ENCODE measurements around the gene RPL18. TPM values are rescaled to one million over a fixed set of nuclear protein-coding genes. Genes with fewer than 3 reads are reported as not detected.

Gene RPL18
- total and polyA plus RNA-seq, 9 of the 15 experiments (the other 6 are each of a cell fraction or from before 2014, with no cell fraction given): 312 to 2,635 (median 1,653) TPM

- TF ChIP-seq, protein P1, sequence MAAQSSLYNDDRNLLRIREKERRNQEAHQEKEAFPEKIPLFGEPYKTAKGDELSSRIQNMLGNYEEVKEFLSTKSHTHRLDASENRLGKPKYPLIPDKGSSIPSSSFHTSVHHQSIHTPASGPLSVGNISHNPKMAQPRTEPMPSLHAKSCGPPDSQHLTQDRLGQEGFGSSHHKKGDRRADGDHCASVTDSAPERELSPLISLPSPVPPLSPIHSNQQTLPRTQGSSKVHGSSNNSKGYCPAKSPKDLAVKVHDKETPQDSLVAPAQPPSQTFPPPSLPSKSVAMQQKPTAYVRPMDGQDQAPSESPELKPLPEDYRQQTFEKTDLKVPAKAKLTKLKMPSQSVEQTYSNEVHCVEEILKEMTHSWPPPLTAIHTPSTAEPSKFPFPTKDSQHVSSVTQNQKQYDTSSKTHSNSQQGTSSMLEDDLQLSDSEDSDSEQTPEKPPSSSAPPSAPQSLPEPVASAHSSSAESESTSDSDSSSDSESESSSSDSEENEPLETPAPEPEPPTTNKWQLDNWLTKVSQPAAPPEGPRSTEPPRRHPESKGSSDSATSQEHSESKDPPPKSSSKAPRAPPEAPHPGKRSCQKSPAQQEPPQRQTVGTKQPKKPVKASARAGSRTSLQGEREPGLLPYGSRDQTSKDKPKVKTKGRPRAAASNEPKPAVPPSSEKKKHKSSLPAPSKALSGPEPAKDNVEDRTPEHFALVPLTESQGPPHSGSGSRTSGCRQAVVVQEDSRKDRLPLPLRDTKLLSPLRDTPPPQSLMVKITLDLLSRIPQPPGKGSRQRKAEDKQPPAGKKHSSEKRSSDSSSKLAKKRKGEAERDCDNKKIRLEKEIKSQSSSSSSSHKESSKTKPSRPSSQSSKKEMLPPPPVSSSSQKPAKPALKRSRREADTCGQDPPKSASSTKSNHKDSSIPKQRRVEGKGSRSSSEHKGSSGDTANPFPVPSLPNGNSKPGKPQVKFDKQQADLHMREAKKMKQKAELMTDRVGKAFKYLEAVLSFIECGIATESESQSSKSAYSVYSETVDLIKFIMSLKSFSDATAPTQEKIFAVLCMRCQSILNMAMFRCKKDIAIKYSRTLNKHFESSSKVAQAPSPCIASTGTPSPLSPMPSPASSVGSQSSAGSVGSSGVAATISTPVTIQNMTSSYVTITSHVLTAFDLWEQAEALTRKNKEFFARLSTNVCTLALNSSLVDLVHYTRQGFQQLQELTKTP (IDR thresholded peaks at IDR 0.05; ENCODE audit: low read depth in 1 of 2, partially characterized antibody in 2 of 2): peak in 1 of 2 experiments; percentile 89
- TF ChIP-seq USF1 (CRISPR knock-in tag; IDR thresholded peaks at IDR 0.05): peak; percentile 17; the same call in 1 of the 2 replicates
- 0 out of 2 replicates have a peak, but pooled peaks have one; percentile 42 for TF ChIP-seq ZNF431 (CRISPR knock-in tag; IDR thresholded peaks at IDR 0.05)
- TF ChIP-seq RB1 (IDR thresholded peaks at IDR 0.05; ENCODE audit: low read depth): peak; percentile 92
- TF ChIP-seq GTF2F1 (IDR thresholded peaks at IDR 0.05; ENCODE audit: low read depth, low read length): no peak
- no peak for TF ChIP-seq PRMT5 (CRISPR knock-in tag; IDR thresholded peaks at IDR 0.05)
- TF ChIP-seq LARP7 (IDR thresholded peaks at IDR 0.05): peak; percentile 64; the same call in 1 of the 2 replicates
- peak in 1 of 3 experiments; percentile 64 for TF ChIP-seq YY1 (IDR thresholded peaks at IDR 0.05; ENCODE audit: borderline replicate concordance in 1 of 3, control insufficient read depth in 1 of 3, extremely low read depth in 1 of 3, insufficient read depth in 3 of 3, insufficient read length in 1 of 3, insufficient replicate concordance in 2 of 3, low read depth in 1 of 3, low read length in 2 of 3)
- 0 out of 2 replicates have a peak, but pooled peaks have one; percentile 65 for TF ChIP-seq RBM14 (IDR thresholded peaks at IDR 0.05; ENCODE audit: borderline replicate concordance, insufficient read depth, low read depth, low read length)
- TF ChIP-seq DDX20 (tag; IDR thresholded peaks at IDR 0.05; ENCODE audit: low read depth): no peak
- TF ChIP-seq, protein P2, sequence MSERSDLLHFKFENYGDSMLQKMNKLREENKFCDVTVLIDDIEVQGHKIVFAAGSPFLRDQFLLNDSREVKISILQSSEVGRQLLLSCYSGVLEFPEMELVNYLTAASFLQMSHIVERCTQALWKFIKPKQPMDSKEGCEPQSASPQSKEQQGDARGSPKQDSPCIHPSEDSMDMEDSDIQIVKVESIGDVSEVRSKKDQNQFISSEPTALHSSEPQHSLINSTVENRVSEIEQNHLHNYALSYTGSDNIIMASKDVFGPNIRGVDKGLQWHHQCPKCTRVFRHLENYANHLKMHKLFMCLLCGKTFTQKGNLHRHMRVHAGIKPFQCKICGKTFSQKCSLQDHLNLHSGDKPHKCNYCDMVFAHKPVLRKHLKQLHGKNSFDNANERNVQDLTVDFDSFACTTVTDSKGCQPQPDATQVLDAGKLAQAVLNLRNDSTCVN (CRISPR knock-in tag; IDR thresholded peaks at IDR 0.05): 0 out of 2 replicates have a peak, but pooled peaks have one; percentile 14
- TF ChIP-seq ZBTB8A (IDR thresholded peaks at IDR 0.05; ENCODE audit: partially characterized antibody): no peak
- TF ChIP-seq FOXA1 (IDR thresholded peaks at IDR 0.05; ENCODE audit: borderline replicate concordance): no peak
- no peak for TF ChIP-seq TFAM (CRISPR knock-in tag; conservative IDR thresholded peaks at IDR 0.05)
- TF ChIP-seq BRD9 (IDR thresholded peaks at IDR 0.05; ENCODE audit: low read depth, partially characterized antibody): peak; percentile 85
- TF ChIP-seq TGIF2 (CRISPR knock-in tag; IDR thresholded peaks at IDR 0.05): no peak
- peak; percentile 89 for TF ChIP-seq EGR1 (conservative IDR thresholded peaks at IDR 0.05)
- TF ChIP-seq IRF2 (CRISPR knock-in tag; IDR thresholded peaks at IDR 0.05): no peak
- TF ChIP-seq MEF2D (tag; conservative IDR thresholded peaks at IDR 0.05; ENCODE audit: low read depth): 0 out of 2 replicates have a peak, but pooled peaks have one; percentile 32
- TF ChIP-seq NCOR1 (IDR thresholded peaks at IDR 0.05): peak; percentile 49
Observed at GRCh38 chr19:48588670-48589401, 30.1 kb downstream of the RPL18 start (continued).

Data from K562 (cell line).